ENCODE data around the gene CBR4. TPM values are rescaled to one million over a fixed set of nuclear protein-coding genes. Genes with fewer than 3 reads are reported as not detected.
"Not testable (repeated sequence)": the region's sequence is repeated elsewhere in the genome, so short reads cannot be mapped to it uniquely, and the experiment has no call there.

CBR4 gene
- total RNA-seq, 2 donors from 2014 or later: 9.9 to 18.9 TPM

- Histone ChIP-seq H3K27ac (no peak overlapping the region), H3K27me3 (no peaks in the 10 kb centered on the region), H3K9me3 (no peaks in the 10 kb centered on the region), H3K36me3 (no peaks in the 10 kb centered on the region), H3K4me1 (no peaks in the 10 kb centered on the region), H3K4me3 (no peak overlapping the region)
- TF ChIP-seq, protein P1, sequence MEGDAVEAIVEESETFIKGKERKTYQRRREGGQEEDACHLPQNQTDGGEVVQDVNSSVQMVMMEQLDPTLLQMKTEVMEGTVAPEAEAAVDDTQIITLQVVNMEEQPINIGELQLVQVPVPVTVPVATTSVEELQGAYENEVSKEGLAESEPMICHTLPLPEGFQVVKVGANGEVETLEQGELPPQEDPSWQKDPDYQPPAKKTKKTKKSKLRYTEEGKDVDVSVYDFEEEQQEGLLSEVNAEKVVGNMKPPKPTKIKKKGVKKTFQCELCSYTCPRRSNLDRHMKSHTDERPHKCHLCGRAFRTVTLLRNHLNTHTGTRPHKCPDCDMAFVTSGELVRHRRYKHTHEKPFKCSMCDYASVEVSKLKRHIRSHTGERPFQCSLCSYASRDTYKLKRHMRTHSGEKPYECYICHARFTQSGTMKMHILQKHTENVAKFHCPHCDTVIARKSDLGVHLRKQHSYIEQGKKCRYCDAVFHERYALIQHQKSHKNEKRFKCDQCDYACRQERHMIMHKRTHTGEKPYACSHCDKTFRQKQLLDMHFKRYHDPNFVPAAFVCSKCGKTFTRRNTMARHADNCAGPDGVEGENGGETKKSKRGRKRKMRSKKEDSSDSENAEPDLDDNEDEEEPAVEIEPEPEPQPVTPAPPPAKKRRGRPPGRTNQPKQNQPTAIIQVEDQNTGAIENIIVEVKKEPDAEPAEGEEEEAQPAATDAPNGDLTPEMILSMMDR (IDR thresholded peaks at IDR 0.05): no peak
- DNase-seq (ENCODE audit: low spot score): no peak
Measured at GRCh38 chr4:169037506-169037905, 27.5 kb upstream of the CBR4 start.

DNA sequence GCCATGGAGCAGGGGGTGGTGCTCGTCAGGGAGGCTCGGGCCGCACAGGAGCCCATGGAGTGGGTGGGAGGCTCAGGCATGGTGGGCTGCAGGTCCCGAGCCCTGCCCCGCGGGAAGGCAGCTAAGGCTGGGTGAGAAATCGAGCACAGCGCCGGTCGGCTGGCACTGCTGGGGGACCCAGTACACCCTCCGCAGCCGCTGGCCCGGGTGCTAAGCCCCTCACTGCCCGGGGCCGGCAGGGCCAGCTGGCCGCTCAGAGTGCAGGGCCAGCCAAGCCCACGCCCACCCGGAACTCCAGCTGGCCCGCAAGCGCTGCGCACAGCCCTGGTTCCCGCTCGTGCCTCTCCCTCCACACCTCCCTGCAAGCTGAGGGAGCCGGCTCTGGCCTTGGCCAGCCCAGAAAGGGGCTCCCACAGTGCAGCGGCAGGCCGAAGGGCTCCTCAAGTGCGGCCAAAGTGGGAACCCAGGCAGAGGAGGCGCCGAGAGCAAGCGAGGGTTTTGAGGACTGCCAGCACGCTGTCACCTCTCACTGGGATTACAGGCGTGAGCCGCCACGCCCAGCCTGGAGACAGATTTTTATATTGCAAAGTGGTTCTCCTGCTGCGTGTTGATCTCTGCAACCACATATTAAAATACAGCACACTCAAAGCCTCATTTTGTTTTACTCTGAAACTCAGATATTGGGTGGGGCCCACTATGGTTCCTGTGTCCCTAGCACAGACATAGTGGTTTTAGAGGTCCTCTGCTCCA lies 26.0 kb upstream of the CBR4 start:
- H3K27me3 ChIP-seq; H3K27ac ChIP-seq; H3K4me3 ChIP-seq; H3K4me1 ChIP-seq; H3K9me3 ChIP-seq; H3K36me3 ChIP-seq; DNase-seq (ENCODE audit: low spot score): not testable (repeated sequence)

- H3K27me3 ChIP-seq: no peaks in the 10 kb centered on the region
- DNase-seq (ENCODE audit: low spot score): no peak
- TF ChIP-seq, protein P1 (IDR thresholded peaks at IDR 0.05): no peak
- H3K27ac ChIP-seq: no peak overlapping the region
- no peaks in the 10 kb centered on the region for H3K36me3 ChIP-seq
- no peaks in the 10 kb centered on the region for H3K4me1 ChIP-seq
- H3K4me3 ChIP-seq: no peak overlapping the region
- H3K9me3 ChIP-seq: no peaks in the 10 kb centered on the region
Measured at GRCh38 chr4:169033660-169034059, 23.6 kb upstream of the CBR4 start.

GRCh38 chr4:169032883-169033645 lies 23.0 kb upstream of the CBR4 start:
- Histone ChIP-seq H3K4me1 (no peaks in the 10 kb centered on the region), H3K4me3 (no peak overlapping the region), H3K9me3 (no peaks in the 10 kb centered on the region), H3K36me3 (no peaks in the 10 kb centered on the region), H3K27me3 (no peaks in the 10 kb centered on the region), H3K27ac (no peak overlapping the region)
- TF ChIP-seq, protein P1 (IDR thresholded peaks at IDR 0.05): no peak
- DNase-seq (ENCODE audit: low spot score): no peak

DNA sequence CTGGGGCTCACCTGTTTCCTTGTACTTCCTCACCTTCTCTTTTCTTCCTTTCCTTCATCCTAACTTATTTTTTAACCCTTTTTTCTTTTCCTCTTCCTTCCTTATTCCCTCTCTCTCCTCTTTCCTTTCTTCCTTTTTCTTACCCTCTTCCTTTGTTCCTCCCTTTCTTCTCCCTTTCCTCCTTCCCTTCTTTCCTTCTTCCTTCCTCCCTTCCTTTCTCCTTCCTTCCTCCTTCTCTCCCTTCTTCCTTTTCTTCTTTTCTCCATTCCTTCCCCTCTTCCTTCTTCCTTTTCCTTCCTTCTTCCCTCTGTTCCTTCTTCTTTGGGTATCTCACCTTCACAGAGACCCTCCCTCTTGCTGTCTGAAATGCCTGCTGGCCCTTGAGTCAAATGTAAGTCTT lies 22.1 kb upstream of the CBR4 start:
- H3K9me3 ChIP-seq: no peaks in the 10 kb centered on the region
- H3K36me3 ChIP-seq: no peaks in the 10 kb centered on the region
- no peaks in the 10 kb centered on the region for H3K4me1 ChIP-seq
- no peak for DNase-seq (ENCODE audit: low spot score)
- TF ChIP-seq, protein P1 (IDR thresholded peaks at IDR 0.05): no peak
- H3K27ac ChIP-seq: no peak overlapping the region
- H3K4me3 ChIP-seq: no peak overlapping the region
- H3K27me3 ChIP-seq: no peaks in the 10 kb centered on the region

GRCh38 chr4:169031392-169031791 lies 21.3 kb upstream of the CBR4 start:
- no peaks in the 10 kb centered on the region for H3K27me3 ChIP-seq
- no peak overlapping the region for H3K27ac ChIP-seq
- DNase-seq (ENCODE audit: low spot score): no peak
- no peaks in the 10 kb centered on the region for H3K36me3 ChIP-seq
- no peak overlapping the region for H3K4me3 ChIP-seq
- H3K4me1 ChIP-seq: no peaks in the 10 kb centered on the region
- no peaks in the 10 kb centered on the region for H3K9me3 ChIP-seq
- TF ChIP-seq, protein P1 (IDR thresholded peaks at IDR 0.05): no peak
